ENCODE results near the gene CEL. TPM values are rescaled to one million over a fixed set of nuclear protein-coding genes. Genes with fewer than 3 reads are reported as not detected.

CEL gene
- total RNA-seq, 1 experiment from 2014 or later, result 6.9 TPM

GRCh38 chr9:133030317-133031129 lies 31.3 kb upstream of the CEL start, which contains the start of gene GTF3C5:
GTF3C5 (plus strand) TSS chr9:133030997; CDS start chr9:133031012, 15 bp downstream.
- peak within 1 kb of the TSS; percentile 85 for H3K4me2 ChIP-seq (ENCODE audit: low read length)
- H3K36me3 ChIP-seq (ENCODE audit: control insufficient read depth in 1 of 2, insufficient read depth in 2 of 2, low read length in 2 of 2), result peaks cover 4 to 12% of the 10 kb centered on the region in 2 experiments; a peak in 1 of 4 replicates
- TSS peak; percentile 61 for BruUV-seq (replicated peaks)
- peak within 1 kb of the TSS; percentile 82 for H3K27ac ChIP-seq (ENCODE audit: low read depth, low read length)
- intact Hi-C loops (cut with micrococcal nuclease), result no loop called here
- TF ChIP-seq RAD21 (IDR thresholded peaks at IDR 0.05; ENCODE audit: low read depth), result no peak
- TF ChIP-seq POLR2A (IDR thresholded peaks at IDR 0.05; ENCODE audit: borderline replicate concordance, extremely low read depth, insufficient read depth, insufficient read length), result peak; percentile 44
- TF ChIP-seq ZBTB33 (IDR thresholded peaks at IDR 0.05; ENCODE audit: extremely low read depth, insufficient replicate concordance, low read length), result peak; percentile 12
- TF ChIP-seq TCF7L2 (IDR thresholded peaks at IDR 0.05; ENCODE audit: borderline replicate concordance, extremely low read depth, insufficient read depth, insufficient read length), result peak; percentile 39
- no peak for TF ChIP-seq JUND (IDR thresholded peaks at IDR 0.05)
- peak; percentile 77; the same call in 1 of the 2 replicates for TF ChIP-seq ELF1 (IDR thresholded peaks at IDR 0.05; ENCODE audit: borderline replicate concordance, low read depth)
- TF ChIP-seq MAX (IDR thresholded peaks at IDR 0.05), result peak; percentile 56; the same call in 1 of the 2 replicates
- TF ChIP-seq SIN3A (IDR thresholded peaks at IDR 0.05; ENCODE audit: low read depth), result peak; percentile 77
- 0 out of 2 replicates have a peak, but pooled peaks have one; percentile 52 for TF ChIP-seq CBX3 (IDR thresholded peaks at IDR 0.05; ENCODE audit: low read depth)
- no peak for TF ChIP-seq EZH2 (IDR thresholded peaks at IDR 0.05)
- no peak for TF ChIP-seq ZNF274 (IDR thresholded peaks at IDR 0.05; ENCODE audit: low read depth, low read length)
- TF ChIP-seq, protein P1, sequence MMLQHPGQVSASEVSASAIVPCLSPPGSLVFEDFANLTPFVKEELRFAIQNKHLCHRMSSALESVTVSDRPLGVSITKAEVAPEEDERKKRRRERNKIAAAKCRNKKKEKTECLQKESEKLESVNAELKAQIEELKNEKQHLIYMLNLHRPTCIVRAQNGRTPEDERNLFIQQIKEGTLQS (IDR thresholded peaks at IDR 0.05), result no peak
- peak; percentile 91 for TF ChIP-seq YY1 (IDR thresholded peaks at IDR 0.05; ENCODE audit: extremely low read depth, insufficient replicate concordance, low read depth, low read length)
- peak; percentile 73 for TF ChIP-seq SP1 (IDR thresholded peaks at IDR 0.05; ENCODE audit: low read depth)
- TF ChIP-seq ZFX (IDR thresholded peaks at IDR 0.05), result peak; percentile 31; the same call in 1 of the 2 replicates
- TF ChIP-seq POLR2AphosphoS5 (IDR thresholded peaks at IDR 0.05; ENCODE audit: low read depth, low read length), result peak; percentile 91
- TF ChIP-seq, protein P2, sequence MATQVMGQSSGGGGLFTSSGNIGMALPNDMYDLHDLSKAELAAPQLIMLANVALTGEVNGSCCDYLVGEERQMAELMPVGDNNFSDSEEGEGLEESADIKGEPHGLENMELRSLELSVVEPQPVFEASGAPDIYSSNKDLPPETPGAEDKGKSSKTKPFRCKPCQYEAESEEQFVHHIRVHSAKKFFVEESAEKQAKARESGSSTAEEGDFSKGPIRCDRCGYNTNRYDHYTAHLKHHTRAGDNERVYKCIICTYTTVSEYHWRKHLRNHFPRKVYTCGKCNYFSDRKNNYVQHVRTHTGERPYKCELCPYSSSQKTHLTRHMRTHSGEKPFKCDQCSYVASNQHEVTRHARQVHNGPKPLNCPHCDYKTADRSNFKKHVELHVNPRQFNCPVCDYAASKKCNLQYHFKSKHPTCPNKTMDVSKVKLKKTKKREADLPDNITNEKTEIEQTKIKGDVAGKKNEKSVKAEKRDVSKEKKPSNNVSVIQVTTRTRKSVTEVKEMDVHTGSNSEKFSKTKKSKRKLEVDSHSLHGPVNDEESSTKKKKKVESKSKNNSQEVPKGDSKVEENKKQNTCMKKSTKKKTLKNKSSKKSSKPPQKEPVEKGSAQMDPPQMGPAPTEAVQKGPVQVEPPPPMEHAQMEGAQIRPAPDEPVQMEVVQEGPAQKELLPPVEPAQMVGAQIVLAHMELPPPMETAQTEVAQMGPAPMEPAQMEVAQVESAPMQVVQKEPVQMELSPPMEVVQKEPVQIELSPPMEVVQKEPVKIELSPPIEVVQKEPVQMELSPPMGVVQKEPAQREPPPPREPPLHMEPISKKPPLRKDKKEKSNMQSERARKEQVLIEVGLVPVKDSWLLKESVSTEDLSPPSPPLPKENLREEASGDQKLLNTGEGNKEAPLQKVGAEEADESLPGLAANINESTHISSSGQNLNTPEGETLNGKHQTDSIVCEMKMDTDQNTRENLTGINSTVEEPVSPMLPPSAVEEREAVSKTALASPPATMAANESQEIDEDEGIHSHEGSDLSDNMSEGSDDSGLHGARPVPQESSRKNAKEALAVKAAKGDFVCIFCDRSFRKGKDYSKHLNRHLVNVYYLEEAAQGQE (IDR thresholded peaks at IDR 0.05; ENCODE audit: low read depth), result no peak
- H4K20me1 ChIP-seq (ENCODE audit: insufficient read depth), result no peaks in the 10 kb centered on the region
- POLR2A ChIA-PET, result interaction anchor here (0.6 to 1.7 kb wide), 12 partner anchors 9 to 317 kb away, joined by 3 to 19 read pairs (median 3); partner anchors contain the start of genes MED22, RPL7A and TSC1
- CTCF ChIA-PET, result interaction anchor here (0.8 to 1.8 kb wide), 5 partner anchors 9 to 208 kb away, joined by 3 to 47 read pairs (median 6); no protein-coding TSS in a partner anchor
- ATAC-seq, result peak; percentile 96
- H3K4me3 ChIP-seq (replicated peaks in 1 of 2; ENCODE audit: low read depth in 1 of 2, low read length in 2 of 2), result peak within 1 kb of the TSS; percentile 78 to 98
- DNase-seq (ENCODE audit: low read depth, low spot score), result peak; percentile 99
- H2AFZ ChIP-seq (ENCODE audit: low read depth, low read length, poor library complexity, severe bottlenecking), result no peak within 1 kb of the TSS
- no peaks in the 10 kb centered on the region for H3K9me2 ChIP-seq (ENCODE audit: insufficient read depth)
- H3K27me3 ChIP-seq (ENCODE audit: insufficient read depth, low read length), result no peaks in the 10 kb centered on the region
- RAD21 ChIA-PET (ENCODE audit: low non-redundant PET in 1 of 2, low total read pairs in 2 of 2, uncharacterized antibody in 2 of 2, unreplicated experiment in 2 of 2), result no interaction called here
- H3K9ac ChIP-seq (ENCODE audit: low read length), result peak within 1 kb of the TSS; percentile 79
- no peaks in the 10 kb centered on the region for H3K9me3 ChIP-seq (ENCODE audit: control insufficient read depth in 1 of 2, insufficient read depth in 1 of 2, low read depth in 1 of 2, low read length in 2 of 2)
- H3K4me1 ChIP-seq (ENCODE audit: control insufficient read depth in 1 of 2, insufficient read depth in 2 of 2, low read length in 2 of 2), result peaks cover 3 to 17% of the 10 kb centered on the region in 2 experiments; a peak in 3 of 4 replicates
- peaks cover 51% of the 10 kb centered on the region for H3K79me2 ChIP-seq (ENCODE audit: insufficient read depth, low read length)
